Esophagus muscularis mucosa (tissue), 4 donors: Measurements from ENCODE around the gene UBA7.

Experiments used
- EP300 ChIP-seq: sonication (generic); formaldehyde crosslinking; IDR thresholded peaks from one replicate; pipeline ENCODE4 v1.6.1; 2017; ENCODE audit warnings: antibody characterized with exemption
- POLR2A ChIP-seq: fragments of 450-650 bp; IDR thresholded peaks from one replicate; pipeline ENCODE4 v1.6.1; 2017; ENCODE audit warnings: antibody characterized with exemption, moderate library complexity, mild to moderate bottlenecking, low read depth
- POLR2AphosphoS5 ChIP-seq, 2 donors: sonication (generic); formaldehyde crosslinking; IDR thresholded peaks; one replicate each; pipeline ENCODE4 v1.6.1; 2017; ENCODE audit warnings: antibody characterized with exemption in 2 of 2
- TF ChIP-seq, protein P1 (sequence below), 3 experiments: fragments of 200-600 bp in 2 of 3; fragments of 450-650 bp in 1 of 3; sonication (generic) in 2 of 3; IDR thresholded peaks; one replicate each; pipeline ENCODE4 v1.5.1; 2017 to 2019; ENCODE audit warnings: antibody characterized with exemption in 3 of 3, mild to moderate bottlenecking in 2 of 3, moderate library complexity in 1 of 3

DNA sequence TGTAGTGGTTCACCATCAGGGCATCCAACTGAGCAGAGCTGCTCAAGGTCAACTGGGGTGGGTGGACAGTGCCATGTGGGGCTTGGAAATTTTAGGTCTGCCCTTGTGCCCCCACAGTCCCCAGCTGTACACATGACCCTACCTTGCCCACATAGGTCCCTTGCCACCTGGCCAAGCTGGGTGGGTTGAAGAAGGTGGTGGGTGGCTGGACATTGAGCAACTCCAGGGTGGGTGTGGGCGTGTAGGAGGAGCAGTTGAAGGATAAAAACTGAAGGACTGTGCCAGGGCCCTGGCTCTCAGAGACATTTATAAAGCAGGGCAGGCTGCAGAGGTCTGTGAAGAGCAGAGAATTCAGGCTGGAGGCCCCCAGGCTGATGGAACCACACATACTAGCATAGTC is 14.6 kb downstream of the UBA7 start:
- TF ChIP-seq POLR2A, result no peak
- no peak for TF ChIP-seq EP300
- TF ChIP-seq, protein P1, sequence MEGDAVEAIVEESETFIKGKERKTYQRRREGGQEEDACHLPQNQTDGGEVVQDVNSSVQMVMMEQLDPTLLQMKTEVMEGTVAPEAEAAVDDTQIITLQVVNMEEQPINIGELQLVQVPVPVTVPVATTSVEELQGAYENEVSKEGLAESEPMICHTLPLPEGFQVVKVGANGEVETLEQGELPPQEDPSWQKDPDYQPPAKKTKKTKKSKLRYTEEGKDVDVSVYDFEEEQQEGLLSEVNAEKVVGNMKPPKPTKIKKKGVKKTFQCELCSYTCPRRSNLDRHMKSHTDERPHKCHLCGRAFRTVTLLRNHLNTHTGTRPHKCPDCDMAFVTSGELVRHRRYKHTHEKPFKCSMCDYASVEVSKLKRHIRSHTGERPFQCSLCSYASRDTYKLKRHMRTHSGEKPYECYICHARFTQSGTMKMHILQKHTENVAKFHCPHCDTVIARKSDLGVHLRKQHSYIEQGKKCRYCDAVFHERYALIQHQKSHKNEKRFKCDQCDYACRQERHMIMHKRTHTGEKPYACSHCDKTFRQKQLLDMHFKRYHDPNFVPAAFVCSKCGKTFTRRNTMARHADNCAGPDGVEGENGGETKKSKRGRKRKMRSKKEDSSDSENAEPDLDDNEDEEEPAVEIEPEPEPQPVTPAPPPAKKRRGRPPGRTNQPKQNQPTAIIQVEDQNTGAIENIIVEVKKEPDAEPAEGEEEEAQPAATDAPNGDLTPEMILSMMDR (IDR thresholded peaks at IDR 0.05), result no peak
- no peak for TF ChIP-seq POLR2AphosphoS5 (IDR thresholded peaks at IDR 0.05)
